Measurements from ENCODE around the gene AGBL4. TPM values are rescaled to one million over a fixed set of nuclear protein-coding genes. Genes with fewer than 3 reads are reported as not detected.
A peak's percentile ranks its signal among the peaks of the same experiment; 100 is the strongest.

Gene AGBL4
- total RNA-seq, 1 donor from 2014 or later, result 0.16 TPM

- intact Hi-C loops (cut with DNase I), result loop anchor here (10.0 kb wide), 2 partner anchors 120 to 130 kb away; no protein-coding TSS in a partner anchor
- DNase-seq (no peak), ATAC-seq (ENCODE audit: poor library complexity) (no peak)
Observed at GRCh38 chr1:48695161-48695560, 1328.6 kb downstream of the AGBL4 start.

GRCh38 chr1:48693674-48694320 is 1330.0 kb downstream of the AGBL4 start:
- intact Hi-C loops (cut with DNase I), result loop anchor here (10.0 kb wide), 2 partner anchors 121 to 129 kb away; no protein-coding TSS in a partner anchor
- DNase-seq (no peak), ATAC-seq (ENCODE audit: poor library complexity) (no peak)

GRCh38 chr1:48693180-48693579 is 1330.6 kb downstream of the AGBL4 start:
- intact Hi-C loops (cut with DNase I), result loop anchor here (10.0 kb wide), 2 partner anchors 122 to 128 kb away; no protein-coding TSS in a partner anchor

GRCh38 chr1:48692235-48692634 is 1331.5 kb downstream of the AGBL4 start:
- DNase-seq (no peak), ATAC-seq (ENCODE audit: poor library complexity) (no peak)
- intact Hi-C loops (cut with DNase I), result loop anchor here (10.0 kb wide), 2 partner anchors 123 to 127 kb away; no protein-coding TSS in a partner anchor

More at GRCh38 chr1:48693180-48693579, 1330.6 kb downstream of the AGBL4 start:
- DNase-seq (no peak), ATAC-seq (ENCODE audit: poor library complexity) (no peak)

GRCh38 chr1:48691429-48692001 is 1332.2 kb downstream of the AGBL4 start:
- no peak for DNase-seq
- ATAC-seq (ENCODE audit: poor library complexity), result no peak
- intact Hi-C loops (cut with DNase I), result loop anchor here (10.0 kb wide), 2 partner anchors 123 to 127 kb away; no protein-coding TSS in a partner anchor

- no peak for ATAC-seq (ENCODE audit: poor library complexity)
- intact Hi-C loops (cut with DNase I), result no loop called here
Observed at GRCh38 chr1:48688102-48688760, 1335.5 kb downstream of the AGBL4 start.

GRCh38 chr1:48687282-48688045 is 1336.3 kb downstream of the AGBL4 start:
- DNase-seq, result no peak
- intact Hi-C loops (cut with DNase I), result no loop called here
- no peak for ATAC-seq (ENCODE audit: poor library complexity)

More at GRCh38 chr1:48688102-48688760, 1335.5 kb downstream of the AGBL4 start:
- no peak for DNase-seq

- intact Hi-C loops (cut with DNase I), result no loop called here
- no peak for ATAC-seq (ENCODE audit: poor library complexity)
- DNase-seq, result no peak
Observed at GRCh38 chr1:48686159-48686558, 1337.6 kb downstream of the AGBL4 start.

GRCh38 chr1:48684381-48684780 is 1339.4 kb downstream of the AGBL4 start:
- DNase-seq, result no peak
- intact Hi-C loops (cut with DNase I), result no loop called here

GRCh38 chr1:48683839-48684238 is 1339.9 kb downstream of the AGBL4 start:
- DNase-seq, result no peak
- ATAC-seq (ENCODE audit: poor library complexity), result no peak
- intact Hi-C loops (cut with DNase I), result no loop called here

More at GRCh38 chr1:48684381-48684780, 1339.4 kb downstream of the AGBL4 start:
- no peak for ATAC-seq (ENCODE audit: poor library complexity)

- DNase-seq (no peak), ATAC-seq (ENCODE audit: poor library complexity) (peak; percentile 32)
- intact Hi-C loops (cut with DNase I), result no loop called here
Observed at GRCh38 chr1:48681476-48682305, 1342.1 kb downstream of the AGBL4 start.

- no peak for ATAC-seq (ENCODE audit: poor library complexity)
Observed at GRCh38 chr1:48680411-48681035, 1343.2 kb downstream of the AGBL4 start.

GRCh38 chr1:48679859-48680258 is 1343.9 kb downstream of the AGBL4 start:
- intact Hi-C loops (cut with DNase I), result no loop called here
- no peak for ATAC-seq (ENCODE audit: poor library complexity)
- no peak for DNase-seq

More at GRCh38 chr1:48680411-48681035, 1343.2 kb downstream of the AGBL4 start:
- intact Hi-C loops (cut with DNase I), result no loop called here
- no peak for DNase-seq

GRCh38 chr1:48678710-48679505 is 1344.8 kb downstream of the AGBL4 start:
- ATAC-seq (ENCODE audit: poor library complexity) (no peak), DNase-seq (no peak)
- intact Hi-C loops (cut with DNase I), result no loop called here

- DNase-seq, result peak; percentile 81
- ATAC-seq (ENCODE audit: poor library complexity), result peak; percentile 91
- intact Hi-C loops (cut with DNase I), result no loop called here
Observed at GRCh38 chr1:48677306-48678287, 1346.2 kb downstream of the AGBL4 start.

- DNase-seq, result no peak
- no peak for ATAC-seq (ENCODE audit: poor library complexity)
- intact Hi-C loops (cut with DNase I), result no loop called here
Observed at GRCh38 chr1:48676822-48677221, 1346.9 kb downstream of the AGBL4 start.
